ENCODE results near the gene THEMIS2. TPM values are rescaled to one million over a fixed set of nuclear protein-coding genes. Genes with fewer than 3 reads are reported as not detected.

Gene THEMIS2
- total RNA-seq, 1 donor from 2014 or later: 61.6 TPM

Other genes with a start within 250 kb of the THEMIS2 start
- 0.14 and 0.23 TPM in 2 replicates for gene FGR, start 237.4 kb upstream of the THEMIS2 start, total RNA-seq
- gene IFI6, start 200.4 kb upstream of the THEMIS2 start, total RNA-seq: 91.8 and 99.1 TPM in 2 replicates
- gene FAM76A, start 146.6 kb upstream of the THEMIS2 start, total RNA-seq: 15.3 and 15.4 TPM in 2 replicates
- 24.5 TPM in 2 replicates for gene STX12, start 99.3 kb upstream of the THEMIS2 start, total RNA-seq
- 59.1 and 62.1 TPM in 2 replicates for gene PPP1R8, start 41.8 kb upstream of the THEMIS2 start, total RNA-seq
- 76.4 and 78.9 TPM in 2 replicates for gene RPA2, start 42.0 kb downstream of the THEMIS2 start, total RNA-seq
- gene SMPDL3B, start 62.5 kb downstream of the THEMIS2 start, total RNA-seq: 0.41 and 0.64 TPM in 2 replicates
- 6.6 and 6.8 TPM in 2 replicates for gene XKR8, start 87.4 kb downstream of the THEMIS2 start, total RNA-seq
- gene EYA3, start 216.1 kb downstream of the THEMIS2 start, total RNA-seq: 28.1 and 32.0 TPM in 2 replicates